Stomach (tissue), 4 donors: ENCODE data around the gene ELP4.

Experiments used
- EP300 ChIP-seq: sonication (generic); formaldehyde crosslinking; IDR thresholded peaks from one replicate; pipeline ENCODE4 v1.6.1; 2017; ENCODE audit warnings: antibody characterized with exemption
- POLR2A ChIP-seq, 4 donors: fragments of 450-650 bp; IDR thresholded peaks; one replicate each; pipeline ENCODE4 v1.6.1; 2016; ENCODE audit warnings: antibody characterized with exemption in 4 of 4, control low read depth in 2 of 4, mild to moderate bottlenecking in 1 of 4, moderate library complexity in 1 of 4
- POLR2AphosphoS5 ChIP-seq, 3 donors: sonication (generic); formaldehyde crosslinking; IDR thresholded peaks; one replicate each; pipeline ENCODE4 v1.6.1; 2016; ENCODE audit warnings: antibody characterized with exemption in 3 of 3
- TF ChIP-seq, protein P1 (sequence below), 7 experiments: fragments of 450-650 bp in 4 of 7; fragments of 200-600 bp in 3 of 7; sonication (generic) in 3 of 7; IDR thresholded peaks; one replicate each; pipeline ENCODE4 v1.5.1; 2016 to 2019; ENCODE audit warnings: antibody characterized with exemption in 7 of 7, control low read depth in 2 of 7, mild to moderate bottlenecking in 1 of 7

GRCh38 chr11:31792036-31792435 lies 282.5 kb downstream of the ELP4 start:
- TF ChIP-seq POLR2A (IDR thresholded peaks at IDR 0.05) (no peak), POLR2AphosphoS5 (IDR thresholded peaks at IDR 0.05) (no peak), EP300 (no peak)
- TF ChIP-seq, protein P1, sequence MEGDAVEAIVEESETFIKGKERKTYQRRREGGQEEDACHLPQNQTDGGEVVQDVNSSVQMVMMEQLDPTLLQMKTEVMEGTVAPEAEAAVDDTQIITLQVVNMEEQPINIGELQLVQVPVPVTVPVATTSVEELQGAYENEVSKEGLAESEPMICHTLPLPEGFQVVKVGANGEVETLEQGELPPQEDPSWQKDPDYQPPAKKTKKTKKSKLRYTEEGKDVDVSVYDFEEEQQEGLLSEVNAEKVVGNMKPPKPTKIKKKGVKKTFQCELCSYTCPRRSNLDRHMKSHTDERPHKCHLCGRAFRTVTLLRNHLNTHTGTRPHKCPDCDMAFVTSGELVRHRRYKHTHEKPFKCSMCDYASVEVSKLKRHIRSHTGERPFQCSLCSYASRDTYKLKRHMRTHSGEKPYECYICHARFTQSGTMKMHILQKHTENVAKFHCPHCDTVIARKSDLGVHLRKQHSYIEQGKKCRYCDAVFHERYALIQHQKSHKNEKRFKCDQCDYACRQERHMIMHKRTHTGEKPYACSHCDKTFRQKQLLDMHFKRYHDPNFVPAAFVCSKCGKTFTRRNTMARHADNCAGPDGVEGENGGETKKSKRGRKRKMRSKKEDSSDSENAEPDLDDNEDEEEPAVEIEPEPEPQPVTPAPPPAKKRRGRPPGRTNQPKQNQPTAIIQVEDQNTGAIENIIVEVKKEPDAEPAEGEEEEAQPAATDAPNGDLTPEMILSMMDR (IDR thresholded peaks at IDR 0.05): no peak
